GM12892 (cell line): Measurements from ENCODE around the gene ZPBP2.

Experiments
- POLR2A ChIP-seq: IDR thresholded peaks from 2 replicates; pipeline ENCODE4 v1.6.1; 2011; ENCODE audit warnings: low read depth, low read length, control low read depth
- POLR2AphosphoS5 ChIP-seq: IDR thresholded peaks from 2 replicates; pipeline ENCODE4 v1.6.1; 2011; ENCODE audit warnings: low read depth, low read length, control low read depth
- TAF1 ChIP-seq: IDR thresholded peaks from 2 replicates; pipeline ENCODE4 v1.6.1; 2011; ENCODE audit warnings: low read depth, mild to moderate bottlenecking, control low read depth, low read length, borderline replicate concordance

DNA sequence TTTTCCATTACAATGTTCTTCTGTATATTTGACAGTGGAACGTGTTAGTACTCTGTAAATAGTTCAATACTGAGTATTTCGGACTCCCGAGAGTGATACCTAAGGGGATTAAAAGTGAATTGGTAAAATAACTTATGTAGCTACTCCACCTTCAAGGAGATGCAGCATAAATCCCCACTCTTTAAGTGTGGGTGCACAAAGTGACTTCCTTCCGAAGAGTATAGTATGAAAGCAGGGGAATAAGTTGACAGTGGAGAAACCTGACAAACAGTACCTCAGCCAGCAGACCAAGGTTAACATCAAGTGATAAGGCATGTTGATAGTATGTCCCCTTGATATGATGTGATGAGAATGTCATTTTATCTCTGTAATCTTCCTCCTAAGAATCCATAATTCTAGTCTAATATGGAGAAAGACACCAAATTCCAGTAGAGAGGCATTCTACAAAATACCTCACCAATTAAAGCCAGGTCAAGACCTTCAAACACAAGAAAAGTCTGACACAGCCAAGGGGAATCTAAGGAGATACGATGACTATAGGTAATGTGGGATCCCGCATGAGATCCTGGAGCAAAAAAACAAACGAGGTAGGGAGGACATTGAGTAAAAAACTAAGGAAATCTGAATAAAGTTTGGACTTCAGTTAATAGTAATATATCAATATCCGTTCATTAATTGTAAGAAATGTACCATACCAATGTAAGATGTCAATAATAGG is 1.8 kb upstream of the ZPBP2 start:
- no peak for TF ChIP-seq POLR2AphosphoS5
- no peak for TF ChIP-seq POLR2A
- no peak for TF ChIP-seq TAF1
